Ascending aorta (tissue), 2 donors: ENCODE data around the gene FAM222A. TPM values are rescaled to one million over a fixed set of nuclear protein-coding genes. Genes with fewer than 3 reads are reported as not detected.

Source experiments
- DNase-seq, 2 donors: peaks; one replicate each; pipeline ENCODE4 v3.0.0-alpha.2; 2019; ENCODE audit warnings: low spot score in 2 of 2
- H3K27ac ChIP-seq, 2 donors: fragments of 200-600 bp; sonication (generic); one replicate each; pipeline ENCODE4 v1.5.1; 2016 to 2017; ENCODE audit warnings: mild to moderate bottlenecking in 1 of 2
- H3K27me3 ChIP-seq: fragments of 200-600 bp; sonication (generic); one replicate; pipeline ENCODE4 v1.5.1; 2017
- H3K36me3 ChIP-seq, 2 donors: fragments of 200-600 bp; sonication (generic); one replicate each; pipeline ENCODE4 v1.5.1; 2016
- H3K4me1 ChIP-seq, 2 donors: fragments of 200-600 bp; sonication (generic); one replicate each; pipeline ENCODE4 v1.5.1; 2016 to 2017; ENCODE audit warnings: mild to moderate bottlenecking in 1 of 2
- H3K4me3 ChIP-seq, 2 donors: fragments of 200-600 bp; sonication (generic); one replicate each; pipeline ENCODE4 v1.5.1; 2016 to 2017; ENCODE audit warnings: mild to moderate bottlenecking in 1 of 2
- H3K9me3 ChIP-seq, 2 donors: fragments of 200-600 bp; sonication (generic); one replicate each; pipeline ENCODE4 v1.5.1; 2016
- CTCF ChIP-seq, 3 experiments: fragments of 200-600 bp in 2 of 3; fragments of 450-650 bp in 1 of 3; sonication (generic) in 2 of 3; IDR thresholded peaks; one replicate each; pipeline ENCODE4 v1.5.1; 2016 to 2019; ENCODE audit warnings: antibody characterized with exemption in 3 of 3, mild to moderate bottlenecking in 1 of 3, moderate library complexity in 1 of 3
- intact Hi-C: fragments of 100-400 bp; cut with DNase I; formaldehyde crosslinking; loops from one replicate; pipeline ENCODE4 v1.15.1; 2023
- total RNA-seq: library from RNA; depleted of rRNA; stranded (reverse); fragments of >200 nt; gene quantifications from one replicate; pipeline ENCODE4 v1.1.0, GENCODE V29; 2016

FAM222A gene
- 3.3 TPM for total RNA-seq

DNA sequence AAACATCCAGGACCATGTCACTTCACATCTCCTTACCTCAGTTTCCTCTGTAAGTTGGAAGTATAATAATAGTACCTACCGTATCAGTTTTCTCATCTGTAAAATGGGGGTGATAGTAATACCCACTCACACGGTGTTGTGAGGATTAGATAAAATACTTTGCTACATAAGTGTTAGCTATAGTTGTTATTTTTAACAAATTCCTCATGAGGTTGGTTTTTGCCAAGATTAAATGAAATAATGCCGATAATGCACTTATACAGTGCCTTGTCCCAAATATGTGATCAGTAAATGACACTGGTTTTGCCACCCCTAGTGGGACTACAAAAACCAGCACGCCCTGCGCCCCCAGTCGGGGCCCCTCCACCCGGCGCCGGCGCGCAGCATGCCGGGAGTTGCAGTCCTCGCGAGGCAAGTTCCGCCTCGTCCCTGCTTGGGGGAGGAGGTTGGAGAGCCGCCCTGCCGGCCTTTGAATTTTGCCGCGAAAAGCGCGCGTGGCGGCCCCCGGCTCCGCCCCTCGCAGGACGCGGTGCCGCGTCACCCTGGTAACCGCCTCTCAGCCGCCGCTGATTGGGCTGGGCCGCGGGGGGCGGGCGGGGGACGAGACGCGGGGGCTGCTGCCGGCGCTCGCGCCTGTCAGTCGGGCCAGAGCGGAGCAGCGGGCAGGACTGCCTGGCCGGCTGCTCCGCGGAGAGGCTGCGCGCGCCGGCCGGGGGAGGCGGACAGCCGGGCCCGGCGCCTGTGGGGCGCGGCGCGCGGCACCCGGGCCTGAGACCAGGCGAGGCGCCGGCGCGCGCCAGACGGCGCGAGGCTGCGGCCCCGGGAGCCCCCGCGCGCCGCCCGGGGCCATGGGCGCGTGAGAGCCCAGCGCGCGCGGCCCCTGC, at the start of gene FAM222A:
TSS of gene FAM222A (plus strand) at position 639 of the 884 bp plus-strand sequence. CDS start 30,322 bp downstream, outside the sequence.
- H3K9me3 ChIP-seq, result no peaks in the 10 kb centered on the region
- intact Hi-C loops, result loop anchor here (1.0 to 10.0 kb wide), 4 partner anchors 140 to 1031 kb away; partner anchors contain the start of genes GLTP, KCTD10, MMAB and MVK
- H3K36me3 ChIP-seq, result no peaks in the 10 kb centered on the region
- H3K27me3 ChIP-seq, result peaks cover 24% of the 10 kb centered on the region
- H3K4me1 ChIP-seq, result peaks cover 0 to 6% of the 10 kb centered on the region in 2 donors
- peak within 1 kb of the TSS; percentile 65 to 94 for H3K4me3 ChIP-seq
- peak in 1 of 3 experiments; percentile 18 for TF ChIP-seq CTCF (IDR thresholded peaks at IDR 0.05)
- no peak within 1 kb of the TSS for H3K27ac ChIP-seq
- DNase-seq, result peak; percentile 85 to 98

GRCh38 chr12:109664402-109664801, 49.2 kb upstream of the FAM222A start:
- no peak for DNase-seq
- no peaks in the 10 kb centered on the region for H3K9me3 ChIP-seq
- no peaks in the 10 kb centered on the region for H3K4me1 ChIP-seq
- H3K36me3 ChIP-seq, result no peaks in the 10 kb centered on the region
- intact Hi-C loops, result no loop called here
- H3K27ac ChIP-seq, result no peak overlapping the region
- no peaks in the 10 kb centered on the region for H3K27me3 ChIP-seq
- H3K4me3 ChIP-seq, result no peak overlapping the region
- no peak for TF ChIP-seq CTCF (IDR thresholded peaks at IDR 0.05)

GRCh38 chr12:109666068-109666467, 47.6 kb upstream of the FAM222A start:
- intact Hi-C loops, result no loop called here
- H3K4me1 ChIP-seq, result no peaks in the 10 kb centered on the region
- no peak for TF ChIP-seq CTCF (IDR thresholded peaks at IDR 0.05)

GRCh38 chr12:109670731-109671130, 42.9 kb upstream of the FAM222A start:
- H3K4me1 ChIP-seq, result no peaks in the 10 kb centered on the region
- no peaks in the 10 kb centered on the region for H3K27me3 ChIP-seq
- H3K27ac ChIP-seq, result no peak overlapping the region
- intact Hi-C loops, result no loop called here
- no peaks in the 10 kb centered on the region for H3K36me3 ChIP-seq
- DNase-seq, result no peak
- no peak for TF ChIP-seq CTCF (IDR thresholded peaks at IDR 0.05)
- no peak overlapping the region for H3K4me3 ChIP-seq
- H3K9me3 ChIP-seq, result peaks cover 0 to 5% of the 10 kb centered on the region in 2 donors

More at GRCh38 chr12:109666068-109666467, 47.6 kb upstream of the FAM222A start:
- no peak overlapping the region for H3K27ac ChIP-seq
- no peak for DNase-seq
- H3K27me3 ChIP-seq, result no peaks in the 10 kb centered on the region
- H3K36me3 ChIP-seq, result no peaks in the 10 kb centered on the region
- no peaks in the 10 kb centered on the region for H3K9me3 ChIP-seq
- H3K4me3 ChIP-seq, result no peak overlapping the region

GRCh38 chr12:109671502-109671901, 42.1 kb upstream of the FAM222A start:
- Histone ChIP-seq H3K36me3 (no peaks in the 10 kb centered on the region), H3K27me3 (no peaks in the 10 kb centered on the region), H3K4me3 (no peak overlapping the region), H3K4me1 (no peaks in the 10 kb centered on the region), H3K27ac (no peak overlapping the region), H3K9me3 (peaks cover 0 to 5% of the 10 kb centered on the region in 2 donors)
- no peak for TF ChIP-seq CTCF (IDR thresholded peaks at IDR 0.05)
- DNase-seq, result no peak
- intact Hi-C loops, result no loop called here
